Heart right ventricle (tissue), 16 donors: Measurements from ENCODE around the gene RFC2. TPM values are rescaled to one million over a fixed set of nuclear protein-coding genes. Genes with fewer than 3 reads are reported as not detected.

Experiments
- ATAC-seq, 8 donors: fragments of 200-7000 bp; cut with Tn5 transposase; one replicate each; pipeline ENCODE4 v1.9.1; 2020; ENCODE audit warnings: mild to moderate bottlenecking in 8 of 8, moderate library complexity in 8 of 8, moderate number of reproducible peaks in 1 of 8
- DNase-seq, 2 donors: peaks; one replicate each; pipeline ENCODE4 v3.0.0-alpha.2; 2020
- H3K27ac ChIP-seq, 10 donors: fragments of 200-600 bp; sonication (generic) in 2 of 10; one replicate each; pipeline versions ENCODE4 v1.5.0 to v1.8.0; 2020 to 2022; ENCODE audit warnings: mild to moderate bottlenecking in 3 of 10
- H3K27me3 ChIP-seq, 7 donors: fragments of 200-600 bp; one replicate each; pipeline ENCODE4 v1.8.0; 2021 to 2022; ENCODE audit warnings: mild to moderate bottlenecking in 2 of 7
- H3K36me3 ChIP-seq, 9 donors: fragments of 200-600 bp; sonication (generic) in 1 of 9; one replicate each; pipeline versions ENCODE4 v1.5.0 to v1.8.0; 2020 to 2022; ENCODE audit warnings: mild to moderate bottlenecking in 2 of 9
- H3K4me1 ChIP-seq, 9 donors: fragments of 200-600 bp; sonication (generic) in 1 of 9; one replicate each; pipeline versions ENCODE4 v1.5.0 to v1.8.0; 2020 to 2022; ENCODE audit warnings: mild to moderate bottlenecking in 4 of 9
- H3K4me3 ChIP-seq, 10 donors: fragments of 200-600 bp; sonication (generic) in 2 of 10; one replicate each; pipeline versions ENCODE4 v1.5.0 to v1.8.0; 2020 to 2022; ENCODE audit warnings: mild to moderate bottlenecking in 7 of 10, moderate library complexity in 2 of 10
- H3K9me3 ChIP-seq, 11 donors: fragments of 200-600 bp in 10 of 11; sonication (generic) in 2 of 11; one replicate each; pipeline versions ENCODE4 v1.5.0 to v1.8.0; 2013 to 2022; ENCODE audit warnings: mild to moderate bottlenecking in 2 of 11, control low read depth in 1 of 11, moderate library complexity in 1 of 11
- CTCF ChIP-seq, 9 donors: fragments of 200-600 bp; sonication (generic) in 2 of 9; IDR thresholded peaks; one replicate each; pipeline versions ENCODE4 v1.5.0 to v1.8.0; 2021 to 2022; ENCODE audit warnings: antibody characterized with exemption in 9 of 9, mild to moderate bottlenecking in 5 of 9, moderate library complexity in 1 of 9
- WGBS, 2 donors: extraction: QIAGEN DNeasy Blood & Tissue Kit; methylation state at CpG; one replicate each; pipeline ENCODE4 v1.1.7; 2013; ENCODE audit warnings: inconsistent platforms in 1 of 2; 5-methylcytosine and 5-hydroxymethylcytosine counted together
- intact Hi-C, 10 donors: fragments of 100-400 bp; cut with DNase I; formaldehyde crosslinking; loops; one replicate each; pipeline versions ENCODE4 v1.11.1 to v1.14.2; 2022
- microRNA-seq, 2 donors: library from miRNA; unstranded; fragments of <30 nt; microRNA quantifications; one replicate each; pipeline ENCODE4 v1.2.0, GENCODE V29; 2021
- polyA plus RNA-seq, 2 donors: library from polyadenylated mRNA; stranded (reverse); fragments of 200-250 nt; gene quantifications; one replicate each; pipeline ENCODE4 v1.2.3, GENCODE V29; 2013
- total RNA-seq, 10 donors: library from RNA; stranded (reverse); fragmentation: NEBNext Ultra II Directional in 3 of 10; extraction: Animal tissue kit (Norgen Biotek cat#: 25700) in 3 of 10; gene quantifications; one replicate each; pipeline versions ENCODE4 v1.2.1 to v1.2.4, GENCODE V29; 2021 to 2023
- donor health status: Arrhythmogenic right ventricular cardiomyopathy.
- donor health status: ischemic (EF 13 %, LVEDD 7.1; RV severe dilation, severe dysfunction).
- donor health status: healthy with polysubstance abuse.
- donor health status: DM: no; HTN: yes; CAD: no.
- donor health status: DM: no; HTN: no; CAD: no.
- donor health status: ischemic (EF 25% LVEDD 6.9; RV normal size, moderate dysfunction).
- donor health status: ischemic (EF 25% LVEDD 5.7; RV mildly dilated, moderate dysfunction).
- donor health status: healthy.
- donor health status: DM: yes; HTN: yes; CAD: no.
- donor health status: Ischemic cardiomyopathy.
- donor health status: ischemic (EF 35%, LVEDD 5.7; RV mildly dilated, moderate dysfunction).
- donor health status: nonischemic (EF 11% LVEDD 7.7; RV severe dilation, severe dysfunction).
- donor health status: DM: yes; HTN: yes; CAD: no.
- donor health status: PGD.
- donor health status: ischemic (EF 29% LVEDD 5.4; RV normal size, mild dysfunction).
- donor health status: nonischemic (EF 23%, LVEDD 6.1; RV moderate dilation, normal function).

Gene RFC2
- total and polyA plus RNA-seq, 12 donors, result 7.0 to 18.5 (median 10.7) TPM

- intact Hi-C loops, result loop anchor here in 2 of 10 donors (5.0 to 10.0 kb wide), 2 partner anchors 95 to 317 kb away; partner anchors contain the start of gene TMEM270 (in 1 of the 2)
- ATAC-seq, result no peak
- WGBS, 2 donors, result 68 to 70% methylated on average over 5 of the region's 5 CpGs
- no peaks in the 10 kb centered on the region for H3K9me3 ChIP-seq
- H3K4me1 ChIP-seq, result peaks cover 28 to 100% (median 97%) of the 10 kb centered on the region in 9 donors
- no peaks in the 10 kb centered on the region for H3K27me3 ChIP-seq
- TF ChIP-seq CTCF (IDR thresholded peaks at IDR 0.05), result no peak
- H3K4me3 ChIP-seq, result no peak overlapping the region
- no peak for DNase-seq
- peaks cover 0 to 58% (median 2%) of the 10 kb centered on the region in 9 donors for H3K36me3 ChIP-seq
- no peak overlapping the region for H3K27ac ChIP-seq
These were observed 72.4 kb downstream of the RFC2 start for GRCh38 chr7:74181821-74182220.

Small RNA genes lying within 50 kb of the gene (microRNA-seq; reads per million reads assigned to microRNA genes)
- 585 to 1,006 reads per million in 2 donors for gene MIR590

Other genes starting within 250 kb of the RFC2 start
- 10 to 100 TPM; 14.2 to 65.0 (median 22.0) TPM for gene ELN, start 226.2 kb downstream of the RFC2 start, total RNA-seq
- 10 to 100 TPM; 65.8 to 99.8 TPM for gene ELN, start 226.2 kb downstream of the RFC2 start, polyA plus RNA-seq
- gene LIMK1, start 170.6 kb downstream of the RFC2 start, total RNA-seq, result 10 to 100 TPM in 5 of 10 donors, 1 to 10 TPM in 5; 6.1 to 17.3 (median 9.9) TPM
- 1 to 10 TPM; 5.0 to 6.6 TPM for gene LIMK1, start 170.6 kb downstream of the RFC2 start, polyA plus RNA-seq
- gene EIF4H, start 80.0 kb downstream of the RFC2 start, total RNA-seq, result 100 to 1,000 TPM; 182 to 239 (median 193) TPM
- gene EIF4H, start 80.0 kb downstream of the RFC2 start, polyA plus RNA-seq, result 100 to 1,000 TPM in 1 of 2 donors, 10 to 100 TPM in 1; 76.2 to 187 TPM
- gene LAT2, start 44.4 kb downstream of the RFC2 start, total RNA-seq, result 1 to 10 TPM in 9 of 10 donors, under 1 TPM in 1; 0.93 to 9.3 (median 1.6) TPM
- gene LAT2, start 44.4 kb downstream of the RFC2 start, polyA plus RNA-seq, result 1 to 10 TPM; 2.9 to 3.3 TPM
- gene CLIP2, start 35.0 kb upstream of the RFC2 start, total RNA-seq, result 10 to 100 TPM in 1 of 10 donors, 1 to 10 TPM in 9; 5.1 to 11.3 (median 7.0) TPM
- gene CLIP2, start 35.0 kb upstream of the RFC2 start, polyA plus RNA-seq, result 1 to 10 TPM; 4.5 to 6.1 TPM
- gene GTF2IRD1, start 199.5 kb upstream of the RFC2 start, total RNA-seq, result 10 to 100 TPM; 11.7 to 36.6 (median 17.2) TPM
- 10 to 100 TPM; 22.1 TPM for gene GTF2IRD1, start 199.5 kb upstream of the RFC2 start, polyA plus RNA-seq